GM21528 (cell line): Measurements from ENCODE around the gene NEURL1.
"Not testable (repeated sequence)": the region's sequence is repeated elsewhere in the genome, so short reads cannot be mapped to it uniquely, and the experiment has no call there.

Source experiments
- ATAC-seq: cut with Tn5 transposase; IDR thresholded peaks from one replicate; pipeline ENCODE4 v1.9.1; 2021; ENCODE audit warnings: mild to moderate bottlenecking, moderate library complexity; ENCODE audit not compliant: unreplicated experiment, low FRiP score

NEURL1 gene

GRCh38 chr10:103618575-103619423, 125.3 kb downstream of the NEURL1 start:
- ATAC-seq = no peak

GRCh38 chr10:103619424-103620351, 126.2 kb downstream of the NEURL1 start:
- ATAC-seq = no peak

GRCh38 chr10:103620352-103620740, 126.8 kb downstream of the NEURL1 start:
- no peak for ATAC-seq

GRCh38 chr10:103620891-103621782, 127.6 kb downstream of the NEURL1 start:
- no peak for ATAC-seq

- no peak for ATAC-seq
These were observed 128.2 kb downstream of the NEURL1 start for GRCh38 chr10:103621783-103622125.

- no peak for ATAC-seq
These were observed 128.8 kb downstream of the NEURL1 start for GRCh38 chr10:103622286-103622685.

- ATAC-seq = no peak
These were observed 129.6 kb downstream of the NEURL1 start for GRCh38 chr10:103622935-103623574.

GRCh38 chr10:103626178-103626577, 132.7 kb downstream of the NEURL1 start:
- ATAC-seq = no peak

- ATAC-seq = no peak
These were observed 133.8 kb downstream of the NEURL1 start for GRCh38 chr10:103627111-103627892.

GRCh38 chr10:103627893-103628292, 134.4 kb downstream of the NEURL1 start:
- no peak for ATAC-seq

- no peak for ATAC-seq
These were observed 136.1 kb downstream of the NEURL1 start for GRCh38 chr10:103629581-103629980.

GRCh38 chr10:103630156-103630555, 136.7 kb downstream of the NEURL1 start:
- no peak for ATAC-seq

- no peak for ATAC-seq
These were observed 138.7 kb downstream of the NEURL1 start for GRCh38 chr10:103632247-103632642.

GRCh38 chr10:103632871-103633270, 139.4 kb downstream of the NEURL1 start:
- ATAC-seq = not testable (repeated sequence)

- no peak for ATAC-seq
These were observed 140.3 kb downstream of the NEURL1 start for GRCh38 chr10:103633846-103634245.

GRCh38 chr10:103635580-103635979, 142.1 kb downstream of the NEURL1 start:
- no peak for ATAC-seq

- ATAC-seq = no peak
These were observed 143.0 kb downstream of the NEURL1 start for GRCh38 chr10:103636492-103636891.

GRCh38 chr10:103637011-103637410, 143.5 kb downstream of the NEURL1 start:
- ATAC-seq = no peak

GRCh38 chr10:103637927-103638557, 144.5 kb downstream of the NEURL1 start:
- ATAC-seq = no peak
